Ovary (tissue), 9 donors: Measurements from ENCODE around the gene DCP1B. TPM values are rescaled to one million over a fixed set of nuclear protein-coding genes. Genes with fewer than 3 reads are reported as not detected.

Experiments used
- DNase-seq, 5 donors: peaks; one replicate each; pipeline ENCODE4 v3.0.0-alpha.2; 2019 to 2020
- H3K27ac ChIP-seq, 2 donors: fragments of 200-600 bp; one replicate each; pipeline versions ENCODE4 v1.5.1 to v1.8.0; 2019 to 2022
- H3K27me3 ChIP-seq: fragments of 200-600 bp; one replicate; pipeline ENCODE4 v1.8.0; 2022
- H3K36me3 ChIP-seq: fragments of 200-600 bp; sonication (generic); one replicate; pipeline ENCODE4 v1.5.1; 2019
- H3K4me1 ChIP-seq: one replicate; pipeline ENCODE4 v1.8.1; 2013; ENCODE audit warnings: mild to moderate bottlenecking, moderate library complexity; ENCODE audit not compliant: insufficient read depth
- H3K4me3 ChIP-seq: fragments of 200-600 bp; sonication (generic); one replicate; pipeline ENCODE4 v1.5.1; 2017
- H3K9me3 ChIP-seq, 2 donors: fragments of 200-600 bp in 1 of 2; sonication (generic) in 1 of 2; one replicate each; pipeline versions ENCODE4 v1.5.1 to v1.8.1; 2013 to 2019; ENCODE audit warnings: mild to moderate bottlenecking in 1 of 2, moderate library complexity in 1 of 2
- EP300 ChIP-seq: sonication (generic); formaldehyde crosslinking; IDR thresholded peaks from one replicate; pipeline ENCODE4 v1.6.1; 2017; ENCODE audit warnings: antibody characterized with exemption
- POLR2A ChIP-seq: fragments of 450-650 bp; IDR thresholded peaks from one replicate; pipeline ENCODE4 v1.6.1; 2017; ENCODE audit warnings: antibody characterized with exemption, mild to moderate bottlenecking, moderate library complexity
- WGBS, 3 donors: extraction: QIAGEN DNeasy Blood & Tissue Kit in 1 of 3; methylation state at CpG; one replicate each; pipeline versions ENCODE4 v1.1.5 to v1.1.7; 2013 to 2017; 5-methylcytosine and 5-hydroxymethylcytosine counted together
- intact Hi-C, 4 donors: fragments of 100-400 bp; cut with DNase I; formaldehyde crosslinking; loops; one replicate each; pipeline versions ENCODE4 v1.11.0 to v1.15.1; 2022 to 2023
- polyA plus RNA-seq, 2 donors: library from polyadenylated mRNA; stranded (reverse); fragments of 200-250 nt in 1 of 2; fragments of 350-450 nt in 1 of 2; fragmentation: Illumina TruSeq in 1 of 2; extraction: RNeasy Lipid Tissue Mini Kit (QIAGEN cat#74804) in 1 of 2; gene quantifications; one replicate each; pipeline ENCODE4 v1.2.3, GENCODE V29; 2013 to 2014
- total RNA-seq, 7 donors: library from RNA; depleted of rRNA in 2 of 7; stranded (reverse); fragments of >200 nt in 2 of 7; fragmentation: NEBNext Ultra II Directional in 3 of 7; extraction: Animal tissue kit (Norgen Biotek cat#: 25700) in 3 of 7; gene quantifications; one replicate each; pipeline versions ENCODE4 v1.1.0 to v1.2.4, GENCODE V29; 2016 to 2023
- TF ChIP-seq, protein P1 (sequence below), 3 donors: fragments of 450-650 bp in 2 of 3; fragments of 200-600 bp in 1 of 3; IDR thresholded peaks; one replicate each; pipeline versions ENCODE4 v1.5.1 to v1.8.0; 2016 to 2022; ENCODE audit warnings: antibody characterized with exemption in 3 of 3, mild to moderate bottlenecking in 1 of 3
- donor health status: DM: no; HTN: no; CAD: no; lungs with moderate emphysema.
- donor health status: DM: no; HTN: no; CAD: no.
- donor health status: Bipolar disorder and iron deficiency.
- donor health status: DM: yes; HTN: yes; CAD: no.
- donor health status: DM: no; HTN: no; CAD: no.
- donor health status: DM: yes; HTN: yes; CAD: no.

Gene DCP1B
- total and polyA plus RNA-seq, 9 donors = 13.5 to 22.9 (median 17.2) TPM

DNA sequence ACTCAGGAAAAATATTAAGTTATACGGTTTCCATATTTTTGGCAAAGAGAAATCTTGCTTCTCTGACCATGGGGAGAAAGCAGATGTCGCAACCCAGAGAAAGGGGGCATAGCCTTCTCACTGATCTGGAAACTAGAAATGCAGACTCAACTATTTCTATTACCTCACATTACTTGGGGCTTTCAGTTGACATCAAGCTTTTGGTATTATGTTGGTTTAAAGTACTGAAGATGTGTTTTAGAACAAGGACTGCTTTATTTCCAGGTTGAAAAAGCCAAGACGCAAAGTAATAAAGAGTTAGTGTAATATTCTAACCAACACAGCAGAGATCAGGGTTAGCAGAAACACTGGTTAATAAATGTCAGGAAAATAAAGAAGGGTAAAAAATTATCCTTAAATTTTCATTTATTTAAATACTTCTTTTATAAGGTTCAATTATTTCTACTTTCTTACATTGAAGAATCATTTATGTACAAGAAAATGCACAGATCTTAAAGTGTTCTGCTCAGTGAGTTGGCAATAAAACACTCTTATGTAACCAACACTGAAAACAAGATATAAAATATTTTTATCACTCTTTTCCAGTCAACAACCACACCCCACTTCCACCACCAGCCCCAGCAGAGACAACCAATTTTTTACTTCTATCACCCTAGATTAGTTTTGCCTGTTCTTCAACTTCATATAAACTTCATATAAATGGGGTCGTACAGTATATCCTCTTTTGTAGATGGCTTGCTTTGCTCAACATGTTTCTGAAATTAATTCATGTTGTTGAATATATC is 26.0 kb downstream of the DCP1B start:
- Histone ChIP-seq H3K4me1 (peaks cover 2% of the 10 kb centered on the region), H3K27me3 (no peaks in the 10 kb centered on the region), H3K4me3 (no peak overlapping the region), H3K9me3 (no peaks in the 10 kb centered on the region), H3K36me3 (no peaks in the 10 kb centered on the region), H3K27ac (no peak overlapping the region)
- intact Hi-C loops = no loop called here
- peak in 1 of 5 donors; percentile 21 for DNase-seq
- TF ChIP-seq EP300 = no peak
- TF ChIP-seq POLR2A = no peak
- 68 to 87% (median 75%) methylated on average over 4 of the region's 4 CpGs for WGBS, 3 donors

DNA sequence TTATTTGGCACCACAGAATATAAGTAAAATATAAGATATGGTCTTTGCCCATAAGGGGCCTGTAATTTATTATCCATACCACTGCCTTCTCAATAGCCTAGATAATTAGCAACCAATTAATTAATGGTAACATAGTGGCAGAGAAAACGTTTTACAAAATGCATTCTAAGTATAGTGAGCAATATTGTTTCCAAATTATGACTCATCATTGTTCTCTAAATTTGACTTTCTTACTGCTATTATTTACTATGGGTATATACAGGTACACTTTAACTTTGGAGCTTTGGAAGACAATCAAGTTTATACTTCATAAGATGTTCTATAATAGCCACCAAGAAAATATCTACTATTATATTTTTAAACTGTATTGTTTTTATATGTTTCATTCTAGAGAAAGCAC is 26.7 kb downstream of the DCP1B start:
- no peak for DNase-seq
- intact Hi-C loops = no loop called here
- 23 to 41% (median 34%) methylated on average over 1 of the region's 1 CpG for WGBS, 3 donors
- H3K4me1 ChIP-seq = peaks cover 2% of the 10 kb centered on the region
- no peak overlapping the region for H3K27ac ChIP-seq
- no peak overlapping the region for H3K4me3 ChIP-seq
- H3K36me3 ChIP-seq = no peaks in the 10 kb centered on the region
- no peaks in the 10 kb centered on the region for H3K27me3 ChIP-seq
- no peaks in the 10 kb centered on the region for H3K9me3 ChIP-seq
- TF ChIP-seq EP300 (no peak), POLR2A (no peak)
- TF ChIP-seq, protein P1, sequence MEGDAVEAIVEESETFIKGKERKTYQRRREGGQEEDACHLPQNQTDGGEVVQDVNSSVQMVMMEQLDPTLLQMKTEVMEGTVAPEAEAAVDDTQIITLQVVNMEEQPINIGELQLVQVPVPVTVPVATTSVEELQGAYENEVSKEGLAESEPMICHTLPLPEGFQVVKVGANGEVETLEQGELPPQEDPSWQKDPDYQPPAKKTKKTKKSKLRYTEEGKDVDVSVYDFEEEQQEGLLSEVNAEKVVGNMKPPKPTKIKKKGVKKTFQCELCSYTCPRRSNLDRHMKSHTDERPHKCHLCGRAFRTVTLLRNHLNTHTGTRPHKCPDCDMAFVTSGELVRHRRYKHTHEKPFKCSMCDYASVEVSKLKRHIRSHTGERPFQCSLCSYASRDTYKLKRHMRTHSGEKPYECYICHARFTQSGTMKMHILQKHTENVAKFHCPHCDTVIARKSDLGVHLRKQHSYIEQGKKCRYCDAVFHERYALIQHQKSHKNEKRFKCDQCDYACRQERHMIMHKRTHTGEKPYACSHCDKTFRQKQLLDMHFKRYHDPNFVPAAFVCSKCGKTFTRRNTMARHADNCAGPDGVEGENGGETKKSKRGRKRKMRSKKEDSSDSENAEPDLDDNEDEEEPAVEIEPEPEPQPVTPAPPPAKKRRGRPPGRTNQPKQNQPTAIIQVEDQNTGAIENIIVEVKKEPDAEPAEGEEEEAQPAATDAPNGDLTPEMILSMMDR (IDR thresholded peaks at IDR 0.05) = no peak

DNA sequence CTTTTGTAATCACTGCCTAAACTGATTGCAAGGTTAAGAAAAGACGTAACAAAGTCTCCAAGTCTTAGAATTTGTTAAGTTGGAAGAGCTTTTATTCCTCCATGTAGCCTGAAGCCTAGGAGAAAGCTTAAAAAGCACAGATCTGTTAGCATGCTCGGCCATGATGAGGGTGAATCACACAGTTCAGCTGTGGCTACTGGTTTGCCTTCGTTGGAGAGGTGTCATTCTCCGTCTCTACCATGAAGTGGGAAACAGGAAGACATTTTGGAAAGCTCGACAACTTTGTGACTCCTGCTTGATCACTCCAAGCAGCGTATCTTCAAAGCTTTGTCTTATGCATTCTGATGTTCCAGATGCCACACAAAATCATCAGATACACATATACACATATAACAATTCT is 27.1 kb downstream of the DCP1B start:
- intact Hi-C loops = no loop called here
- Histone ChIP-seq H3K9me3 (no peaks in the 10 kb centered on the region), H3K27ac (no peak overlapping the region), H3K4me3 (no peak overlapping the region), H3K27me3 (no peaks in the 10 kb centered on the region), H3K36me3 (no peaks in the 10 kb centered on the region), H3K4me1 (peaks cover 2% of the 10 kb centered on the region)
- no peak for DNase-seq
- WGBS, 3 donors = 79 to 89% (median 84%) methylated on average over 6 of the region's 6 CpGs
- no peak for TF ChIP-seq EP300
- no peak for TF ChIP-seq POLR2A
- TF ChIP-seq, protein P1 (IDR thresholded peaks at IDR 0.05) = no peak

DNA sequence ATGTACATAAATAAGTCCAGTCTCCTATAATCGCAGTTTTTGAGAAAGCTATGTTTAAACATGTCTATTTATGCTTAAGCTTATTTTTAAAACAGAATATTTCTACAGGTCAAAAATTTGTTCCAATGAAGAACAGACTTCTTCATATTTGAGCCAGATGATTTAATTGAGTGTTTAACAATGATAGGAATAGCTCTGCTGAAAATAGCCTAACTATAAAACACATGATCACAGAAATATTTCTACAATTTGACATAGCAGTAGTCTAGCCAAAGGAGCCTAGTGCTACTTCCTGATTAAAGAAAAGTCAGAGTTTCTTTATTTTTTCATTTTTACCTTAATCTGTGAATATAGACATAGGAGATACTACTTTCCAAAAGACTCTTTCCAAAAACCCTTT is 29.4 kb downstream of the DCP1B start:
- no peaks in the 10 kb centered on the region for H3K9me3 ChIP-seq
- H3K27me3 ChIP-seq = no peaks in the 10 kb centered on the region
- TF ChIP-seq EP300 = no peak
- TF ChIP-seq, protein P1 (IDR thresholded peaks at IDR 0.05) = no peak
- no peak for TF ChIP-seq POLR2A
- no peak for DNase-seq
- intact Hi-C loops = no loop called here
- no peak overlapping the region for H3K27ac ChIP-seq
- no peaks in the 10 kb centered on the region for H3K36me3 ChIP-seq
- H3K4me1 ChIP-seq = peaks cover 2% of the 10 kb centered on the region
- 23 to 43% (median 32%) methylated on average over 1 of the region's 1 CpG for WGBS, 3 donors
- no peak overlapping the region for H3K4me3 ChIP-seq

DNA sequence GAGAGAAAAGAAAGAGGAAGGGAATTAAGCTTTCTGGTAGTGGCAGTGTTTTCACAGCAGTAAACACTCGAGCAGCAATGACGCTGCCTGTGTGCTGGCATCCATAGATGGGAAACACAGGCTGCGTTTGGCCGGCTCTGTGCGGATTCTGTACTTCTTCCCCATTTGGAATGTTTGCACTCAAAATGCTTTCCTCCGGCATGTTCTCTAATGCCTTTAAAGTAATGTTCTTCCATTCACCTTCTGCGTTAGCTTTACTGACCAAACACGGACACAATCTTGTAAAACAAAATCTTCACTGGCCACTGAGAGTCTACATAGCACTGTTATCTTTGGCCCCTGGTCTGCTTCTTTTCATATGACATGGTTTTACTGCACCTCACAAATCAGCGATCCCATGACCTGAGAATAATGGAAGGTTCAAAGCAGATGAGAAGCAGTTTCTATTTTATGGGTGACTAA is 31.4 kb downstream of the DCP1B start:
- Histone ChIP-seq H3K27me3 (no peaks in the 10 kb centered on the region), H3K9me3 (no peaks in the 10 kb centered on the region), H3K4me3 (no peak overlapping the region), H3K4me1 (peaks cover 2% of the 10 kb centered on the region), H3K27ac (peak overlapping the region in 1 of 2 donors; percentile 13), H3K36me3 (no peaks in the 10 kb centered on the region)
- intact Hi-C loops = no loop called here
- TF ChIP-seq EP300 (peak; percentile 7), POLR2A (no peak)
- 60 to 86% (median 83%) methylated on average over 9 of the region's 9 CpGs for WGBS, 3 donors
- no peak for DNase-seq
